K562 (cell line): ENCODE data around the gene FAM53A. TPM values are rescaled to one million over a fixed set of nuclear protein-coding genes. Genes with fewer than 3 reads are reported as not detected.

Experiments
- CREB1 ChIP-seq, 2 experiments: sonication (generic) in 1 of 2; formaldehyde crosslinking in 1 of 2; IDR thresholded peaks; 2 replicates each; pipeline versions ENCODE4 v1.6.1 to v1.8.0; 2012 to 2022; ENCODE audit warnings: inconsistent platforms in 1 of 2, mild to moderate bottlenecking in 1 of 2, missing genetic modification reagents in 1 of 2, moderate library complexity in 1 of 2
- DIDO1 ChIP-seq: fragments of 450-650 bp; IDR thresholded peaks from 2 replicates; pipeline ENCODE4 v1.6.1; 2016; ENCODE audit warnings: low read depth, missing biosample characterization, missing genetic modification characterization
- HDAC1 ChIP-seq, 2 experiments: fragments of 450-650 bp; IDR thresholded peaks; 2 replicates each; pipeline ENCODE4 v1.6.1; 2016 to 2017; ENCODE audit warnings: inconsistent platforms in 1 of 2, mild to moderate bottlenecking in 1 of 2, moderate library complexity in 1 of 2
- HDAC2 ChIP-seq: fragments of 450-650 bp; IDR thresholded peaks from 2 replicates; pipeline ENCODE4 v1.6.1; 2016; ENCODE audit warnings: mild to moderate bottlenecking
- HMG20B ChIP-seq: fragments of 250-450 bp; sonication (Bioruptor Pico); IDR thresholded peaks from 2 replicates; pipeline ENCODE4 v1.5.0; 2021; ENCODE audit warnings: mild to moderate bottlenecking
- JUN ChIP-seq, 2 experiments: sonication (generic) in 1 of 2; formaldehyde crosslinking in 1 of 2; IDR thresholded peaks; 2 replicates each; pipeline versions ENCODE4 v1.6.1 to v1.8.0; 2012 to 2022; ENCODE audit warnings: borderline replicate concordance in 2 of 2, mild to moderate bottlenecking in 2 of 2, improper control_type of control experiment in 1 of 2, low read depth in 1 of 2, low read length in 1 of 2, missing genetic modification reagents in 1 of 2
- NCOA1 ChIP-seq: fragments of 450-650 bp; IDR thresholded peaks from 2 replicates; pipeline ENCODE4 v1.6.1; 2016; ENCODE audit warnings: low read depth
- NR2C2 ChIP-seq, 2 experiments: fragments of 200-800 bp in 1 of 2; sonication (Bioruptor generic) in 1 of 2; sonication (generic) in 1 of 2; formaldehyde crosslinking in 1 of 2; IDR thresholded peaks; 2 replicates each; pipeline versions ENCODE4 v1.6.1 to v1.8.0; 2016 to 2022; ENCODE audit warnings: mild to moderate bottlenecking in 1 of 2, missing compliant biosample characterization in 1 of 2, missing genetic modification characterization in 1 of 2, missing genetic modification reagents in 1 of 2
- POLR2G ChIP-seq: fragments of 200-400 bp; formaldehyde crosslinking; IDR thresholded peaks from 2 replicates; pipeline ENCODE4 v1.6.1; 2017; ENCODE audit warnings: low read depth, mild to moderate bottlenecking, antibody characterized with exemption, low read length, moderate library complexity
- SUPT5H ChIP-seq: fragments of 450-650 bp; IDR thresholded peaks from 2 replicates; pipeline ENCODE4 v1.6.1; 2016
- ZNF24 ChIP-seq: fragments of 450-650 bp; IDR thresholded peaks from 2 replicates; pipeline ENCODE4 v1.6.1; 2016
- ZNF316 ChIP-seq: fragments of 450-650 bp; IDR thresholded peaks from 2 replicates; pipeline ENCODE4 v1.6.1; 2016
- polyA plus RNA-seq, 8 experiments: library from polyadenylated mRNA; depleted of rRNA in 4 of 8; stranded (reverse) in 5 of 8; unstranded in 3 of 8; fragments of >200 nt; fragmentation: Nextera tagmentation in 2 of 8; fragmentation: Illumina TruSeq in 1 of 8; extraction: Ambion mirVana in 2 of 8; extraction: Trizol in 1 of 8; gene quantifications; 2 replicates each; pipeline versions ENCODE4 v1.2.1 to v1.2.3, GENCODE V29; 2011 to 2014; ENCODE audit warnings: inconsistent platforms in 1 of 8, missing spikeins in 1 of 8
- total RNA-seq, 7 experiments: library from RNA; depleted of rRNA in 6 of 7; stranded (reverse); fragments of >200 nt in 6 of 7; fragmentation: Illumina TruSeq in 2 of 7; extraction: Trizol in 2 of 7; gene quantifications; 2 replicates each; pipeline versions ENCODE4 v1.2.1 to v1.2.3, GENCODE V29; 2011 to 2021; ENCODE audit warnings: low replicate concordance in 1 of 7
- TF ChIP-seq, protein P1 (sequence below): fragments of 450-650 bp; IDR thresholded peaks from 2 replicates; pipeline ENCODE4 v1.6.1; 2016; ENCODE audit warnings: borderline replicate concordance
- TF ChIP-seq, protein P2 (sequence below): fragments of 250-450 bp; sonication (Bioruptor Pico); IDR thresholded peaks from 2 replicates; pipeline ENCODE4 v1.5.0; 2021
- TF ChIP-seq, protein P3 (sequence below): sonication (generic); formaldehyde crosslinking; IDR thresholded peaks from 2 replicates; pipeline ENCODE4 v1.8.0; 2023; ENCODE audit warnings: mild to moderate bottlenecking, missing genetic modification reagents
- TF ChIP-seq, protein P4 (sequence below): sonication (generic); formaldehyde crosslinking; IDR thresholded peaks from 2 replicates; pipeline ENCODE4 v1.8.1; 2022; ENCODE audit warnings: missing genetic modification reagents

The FAM53A gene
- total and polyA plus RNA-seq, 9 of the 15 experiments (the other 6 are each of a cell fraction or from before 2014, with no cell fraction given), result 0.53 to 2.7 (median 1.4) TPM; not detected in 2

DNA sequence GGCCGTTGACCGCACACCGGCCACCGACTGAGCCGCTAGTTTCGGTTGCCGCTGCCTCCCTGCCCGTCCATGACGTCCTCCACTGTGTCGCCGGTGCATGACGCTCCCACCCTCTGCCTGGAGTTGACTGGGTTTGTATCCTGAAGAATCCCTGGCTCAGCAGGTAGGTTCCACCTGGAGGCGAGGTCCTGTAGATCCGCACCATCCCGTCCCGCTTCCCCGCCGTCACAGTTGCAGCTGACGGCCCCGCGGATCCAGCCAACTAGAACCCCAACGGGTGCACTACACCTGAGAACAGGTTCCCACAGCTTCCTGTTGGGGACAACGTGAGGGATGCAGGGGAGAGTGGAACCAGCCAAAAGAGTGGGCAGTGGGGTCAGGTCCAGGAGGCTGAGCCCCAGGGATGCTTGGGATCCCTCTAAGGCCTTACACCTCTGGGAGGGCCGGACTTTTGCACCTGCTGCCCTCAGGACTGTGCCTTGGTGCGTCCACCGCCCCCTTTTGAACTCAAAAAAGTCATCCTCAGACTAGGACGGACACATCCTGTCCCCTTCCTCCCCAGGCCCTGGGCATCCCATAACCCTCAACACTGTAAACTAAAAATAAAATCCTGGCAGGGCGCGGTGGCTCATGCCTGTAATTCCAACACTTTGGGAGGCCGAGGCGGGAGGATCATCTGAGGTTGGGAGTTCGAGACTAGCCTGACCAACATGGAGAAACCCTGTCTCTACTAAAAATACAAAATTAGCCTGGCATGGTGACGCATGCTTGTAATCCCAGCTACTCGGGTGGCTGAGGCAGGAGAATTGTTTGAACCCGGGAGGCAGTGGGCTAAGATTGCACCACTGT, 29.1 kb upstream of the FAM53A start (continued):
- TF ChIP-seq SUPT5H (peak; percentile 48; the same call in 1 of the 2 replicates), CREB1 (IDR thresholded peaks at IDR 0.05) (peak; percentile 93), CREB1 (CRISPR knock-in tag; IDR thresholded peaks at IDR 0.05) (peak; percentile 91), ZNF24 (no peak), NR2C2 (CRISPR knock-in tag; IDR thresholded peaks at IDR 0.05) (no peak), NR2C2 (tag; IDR thresholded peaks at IDR 0.05) (peak; percentile 14; the same call in 1 of the 2 replicates), HMG20B (CRISPR knock-in tag) (no peak), HDAC1 (IDR thresholded peaks at IDR 0.05) (0 out of 4 replicates have a peak, but pooled peaks of 1 of the 2 experiments have one; percentile 9), DIDO1 (0 out of 2 replicates have a peak, but pooled peaks have one; percentile 12), JUN (IDR thresholded peaks at IDR 0.05; ENCODE audit: borderline replicate concordance, low read depth, low read length) (no peak), JUN (CRISPR knock-in tag; IDR thresholded peaks at IDR 0.05; ENCODE audit: borderline replicate concordance) (0 out of 2 replicates have a peak, but pooled peaks have one; percentile 19), POLR2G (peak; percentile 31; the same call in 1 of the 2 replicates), ZNF316 (peak; percentile 33; the same call in 1 of the 2 replicates), NCOA1 (0 out of 2 replicates have a peak, but pooled peaks have one; percentile 14), HDAC2 (peak; percentile 50; the same call in 1 of the 2 replicates)
- TF ChIP-seq, protein P1, sequence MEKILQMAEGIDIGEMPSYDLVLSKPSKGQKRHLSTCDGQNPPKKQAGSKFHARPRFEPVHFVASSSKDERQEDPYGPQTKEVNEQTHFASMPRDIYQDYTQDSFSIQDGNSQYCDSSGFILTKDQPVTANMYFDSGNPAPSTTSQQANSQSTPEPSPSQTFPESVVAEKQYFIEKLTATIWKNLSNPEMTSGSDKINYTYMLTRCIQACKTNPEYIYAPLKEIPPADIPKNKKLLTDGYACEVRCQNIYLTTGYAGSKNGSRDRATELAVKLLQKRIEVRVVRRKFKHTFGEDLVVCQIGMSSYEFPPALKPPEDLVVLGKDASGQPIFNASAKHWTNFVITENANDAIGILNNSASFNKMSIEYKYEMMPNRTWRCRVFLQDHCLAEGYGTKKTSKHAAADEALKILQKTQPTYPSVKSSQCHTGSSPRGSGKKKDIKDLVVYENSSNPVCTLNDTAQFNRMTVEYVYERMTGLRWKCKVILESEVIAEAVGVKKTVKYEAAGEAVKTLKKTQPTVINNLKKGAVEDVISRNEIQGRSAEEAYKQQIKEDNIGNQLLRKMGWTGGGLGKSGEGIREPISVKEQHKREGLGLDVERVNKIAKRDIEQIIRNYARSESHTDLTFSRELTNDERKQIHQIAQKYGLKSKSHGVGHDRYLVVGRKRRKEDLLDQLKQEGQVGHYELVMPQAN, result peak; percentile 73; the same call in 1 of the 2 replicates
- TF ChIP-seq, protein P2, sequence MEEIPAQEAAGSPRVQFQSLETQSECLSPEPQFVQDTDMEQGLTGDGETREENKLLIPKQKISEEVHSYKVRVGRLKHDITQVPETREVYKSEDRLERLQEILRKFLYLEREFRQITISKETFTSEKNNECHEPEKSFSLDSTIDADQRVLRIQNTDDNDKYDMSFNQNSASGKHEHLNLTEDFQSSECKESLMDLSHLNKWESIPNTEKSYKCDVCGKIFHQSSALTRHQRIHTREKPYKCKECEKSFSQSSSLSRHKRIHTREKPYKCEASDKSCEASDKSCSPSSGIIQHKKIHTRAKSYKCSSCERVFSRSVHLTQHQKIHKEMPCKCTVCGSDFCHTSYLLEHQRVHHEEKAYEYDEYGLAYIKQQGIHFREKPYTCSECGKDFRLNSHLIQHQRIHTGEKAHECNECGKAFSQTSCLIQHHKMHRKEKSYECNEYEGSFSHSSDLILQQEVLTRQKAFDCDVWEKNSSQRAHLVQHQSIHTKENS (CRISPR knock-in tag), result no peak
- TF ChIP-seq, protein P3, sequence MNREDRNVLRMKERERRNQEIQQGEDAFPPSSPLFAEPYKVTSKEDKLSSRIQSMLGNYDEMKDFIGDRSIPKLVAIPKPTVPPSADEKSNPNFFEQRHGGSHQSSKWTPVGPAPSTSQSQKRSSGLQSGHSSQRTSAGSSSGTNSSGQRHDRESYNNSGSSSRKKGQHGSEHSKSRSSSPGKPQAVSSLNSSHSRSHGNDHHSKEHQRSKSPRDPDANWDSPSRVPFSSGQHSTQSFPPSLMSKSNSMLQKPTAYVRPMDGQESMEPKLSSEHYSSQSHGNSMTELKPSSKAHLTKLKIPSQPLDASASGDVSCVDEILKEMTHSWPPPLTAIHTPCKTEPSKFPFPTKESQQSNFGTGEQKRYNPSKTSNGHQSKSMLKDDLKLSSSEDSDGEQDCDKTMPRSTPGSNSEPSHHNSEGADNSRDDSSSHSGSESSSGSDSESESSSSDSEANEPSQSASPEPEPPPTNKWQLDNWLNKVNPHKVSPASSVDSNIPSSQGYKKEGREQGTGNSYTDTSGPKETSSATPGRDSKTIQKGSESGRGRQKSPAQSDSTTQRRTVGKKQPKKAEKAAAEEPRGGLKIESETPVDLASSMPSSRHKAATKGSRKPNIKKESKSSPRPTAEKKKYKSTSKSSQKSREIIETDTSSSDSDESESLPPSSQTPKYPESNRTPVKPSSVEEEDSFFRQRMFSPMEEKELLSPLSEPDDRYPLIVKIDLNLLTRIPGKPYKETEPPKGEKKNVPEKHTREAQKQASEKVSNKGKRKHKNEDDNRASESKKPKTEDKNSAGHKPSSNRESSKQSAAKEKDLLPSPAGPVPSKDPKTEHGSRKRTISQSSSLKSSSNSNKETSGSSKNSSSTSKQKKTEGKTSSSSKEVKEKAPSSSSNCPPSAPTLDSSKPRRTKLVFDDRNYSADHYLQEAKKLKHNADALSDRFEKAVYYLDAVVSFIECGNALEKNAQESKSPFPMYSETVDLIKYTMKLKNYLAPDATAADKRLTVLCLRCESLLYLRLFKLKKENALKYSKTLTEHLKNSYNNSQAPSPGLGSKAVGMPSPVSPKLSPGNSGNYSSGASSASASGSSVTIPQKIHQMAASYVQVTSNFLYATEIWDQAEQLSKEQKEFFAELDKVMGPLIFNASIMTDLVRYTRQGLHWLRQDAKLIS, result peak; percentile 64; the same call in 1 of the 2 replicates
- TF ChIP-seq, protein P4, sequence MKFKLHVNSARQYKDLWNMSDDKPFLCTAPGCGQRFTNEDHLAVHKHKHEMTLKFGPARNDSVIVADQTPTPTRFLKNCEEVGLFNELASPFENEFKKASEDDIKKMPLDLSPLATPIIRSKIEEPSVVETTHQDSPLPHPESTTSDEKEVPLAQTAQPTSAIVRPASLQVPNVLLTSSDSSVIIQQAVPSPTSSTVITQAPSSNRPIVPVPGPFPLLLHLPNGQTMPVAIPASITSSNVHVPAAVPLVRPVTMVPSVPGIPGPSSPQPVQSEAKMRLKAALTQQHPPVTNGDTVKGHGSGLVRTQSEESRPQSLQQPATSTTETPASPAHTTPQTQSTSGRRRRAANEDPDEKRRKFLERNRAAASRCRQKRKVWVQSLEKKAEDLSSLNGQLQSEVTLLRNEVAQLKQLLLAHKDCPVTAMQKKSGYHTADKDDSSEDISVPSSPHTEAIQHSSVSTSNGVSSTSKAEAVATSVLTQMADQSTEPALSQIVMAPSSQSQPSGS, result 0 out of 2 replicates have a peak, but pooled peaks have one; percentile 3
